Right ventricle myocardium superior (tissue), 1 donor: Measurements from ENCODE around the gene OLFM2. TPM values are rescaled to one million over a fixed set of nuclear protein-coding genes. Genes with fewer than 3 reads are reported as not detected.

Experiments
- ATAC-seq: fragments of 200-7000 bp; cut with Tn5 transposase; one replicate; pipeline ENCODE4 v1.9.1; 2020; ENCODE audit warnings: mild to moderate bottlenecking; ENCODE audit not compliant: poor library complexity
- DNase-seq: peaks from one replicate; pipeline ENCODE4 v3.0.0-alpha.2; 2020
- intact Hi-C: fragments of 100-400 bp; cut with DNase I; formaldehyde crosslinking; loops from one replicate; pipeline ENCODE4 v1.11.2; 2022
- long read RNA-seq: library from polyadenylated mRNA; unstranded; transcript quantifications from one replicate; pipeline ENCODE4 v2.0.0, GENCODE V29; 2021
- total RNA-seq: library from RNA; stranded (reverse); fragmentation: NEBNext Ultra II Directional; extraction: Animal tissue kit (Norgen Biotek cat#: 25700); gene quantifications from one replicate; pipeline ENCODE4 v1.2.1, GENCODE V29; 2021
- donor health status: DM: no; HTN: yes; CAD: no; lungs with severe emphysema.

Gene OLFM2
- 2.2 TPM for total RNA-seq
- long read RNA-seq, transcript OLFM2-201 (6 exons, 2,019 nt): major isoform, 5 of 6 reads
- long read RNA-seq, partial matches to known transcripts: 0 of 6 reads
- long read RNA-seq, other reads (novel, unspliced or antisense): 1 of 6 reads

DNA sequence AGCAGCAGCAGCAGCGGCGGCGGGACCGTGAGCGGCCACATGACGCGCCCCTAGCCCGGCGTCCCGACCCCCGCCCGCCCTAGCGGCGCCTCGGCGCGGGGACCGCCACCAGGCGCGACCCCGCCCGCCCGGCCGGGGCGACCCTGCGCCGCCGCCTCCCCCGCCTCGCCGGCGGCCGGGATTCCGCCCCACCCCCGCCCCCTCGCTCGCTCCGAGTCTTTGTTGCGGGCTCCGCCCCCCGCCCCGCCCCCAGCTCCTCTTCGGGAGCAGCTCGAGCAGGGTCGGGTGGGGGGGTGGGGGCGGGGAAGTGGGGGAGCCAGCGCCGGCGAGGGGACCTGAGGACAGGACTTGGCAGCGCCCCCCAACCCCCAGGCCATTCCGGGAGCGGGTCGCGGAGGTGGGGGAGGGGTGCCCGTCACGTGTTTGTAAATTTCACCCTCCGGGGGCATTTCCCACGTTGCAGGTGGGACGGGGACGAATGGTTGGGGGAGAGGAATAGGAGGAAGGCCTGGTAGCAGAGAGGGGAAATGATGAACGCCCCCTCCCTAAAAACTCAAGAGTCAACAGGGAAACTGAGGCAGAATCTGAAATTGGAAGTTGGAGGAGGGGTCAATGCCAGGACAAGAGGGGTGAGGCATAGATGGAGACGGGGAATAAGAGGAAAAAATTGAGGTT lies at the start of gene OLFM2:
TSS of gene OLFM2 (minus strand) at position 190 of the 675 bp plus-strand sequence. CDS start at position 41, 149 bp downstream.
- ATAC-seq: no peak
- intact Hi-C loops: loop anchor here (10.0 kb wide), 1 partner anchor 448 kb away; the partner anchor contains the start of gene TYK2
- DNase-seq: peak; percentile 53

DNA sequence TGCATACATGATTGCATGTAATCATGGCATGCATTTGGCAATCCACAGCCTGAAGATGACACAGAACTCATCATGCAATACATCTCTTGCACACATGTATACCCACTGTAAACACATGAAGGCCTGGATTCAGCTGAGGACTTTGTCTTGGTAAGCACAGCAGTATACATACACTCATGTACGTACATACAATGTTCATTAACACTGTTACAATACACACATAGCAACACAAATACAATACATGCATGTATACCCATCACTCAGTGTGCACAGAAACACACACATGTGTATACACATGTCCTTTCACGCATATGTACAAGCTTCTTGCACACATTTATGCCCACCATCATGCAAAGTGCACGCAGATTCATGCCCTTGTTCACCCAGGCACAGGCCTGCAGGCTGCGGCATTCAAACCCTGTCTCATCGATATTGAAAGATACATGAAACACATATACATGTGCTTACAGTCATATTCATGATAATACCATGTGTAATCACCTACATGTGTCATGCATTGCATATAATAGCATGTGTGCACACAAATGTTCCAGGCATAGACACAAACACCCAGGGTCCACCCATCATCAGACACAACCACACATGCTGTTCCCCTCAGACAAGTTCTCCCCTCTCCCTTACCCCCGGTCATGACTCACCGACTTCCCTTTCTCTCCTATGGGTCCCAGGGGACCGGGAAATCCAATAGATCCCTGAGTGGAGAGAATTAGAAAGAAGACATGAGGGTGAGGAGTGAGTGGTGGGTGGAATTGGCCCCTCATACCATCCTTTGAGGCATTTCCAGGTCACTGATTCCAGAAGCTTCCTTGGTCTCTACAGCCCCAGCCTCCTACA lies 45.3 kb upstream of the OLFM2 start:
- no peak for DNase-seq
- intact Hi-C loops: no loop called here
- no peak for ATAC-seq

DNA sequence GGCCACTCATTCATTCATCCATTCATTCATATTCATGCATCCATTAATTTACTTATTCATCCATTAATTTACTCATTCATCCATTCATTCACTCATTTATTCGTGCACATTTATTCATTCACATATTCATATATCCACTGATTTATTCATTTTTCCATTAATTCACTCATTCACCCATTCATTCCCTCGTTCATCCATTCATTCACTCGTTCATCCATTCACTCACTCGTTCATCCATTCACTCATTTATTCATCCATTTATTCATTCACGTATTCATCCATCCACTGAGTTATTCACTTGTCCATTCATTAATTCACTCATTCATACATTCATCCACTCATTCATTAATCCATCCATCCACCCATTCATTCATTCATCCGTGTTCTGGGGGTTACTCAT lies 35.8 kb upstream of the OLFM2 start:
- no peak for ATAC-seq

DNA sequence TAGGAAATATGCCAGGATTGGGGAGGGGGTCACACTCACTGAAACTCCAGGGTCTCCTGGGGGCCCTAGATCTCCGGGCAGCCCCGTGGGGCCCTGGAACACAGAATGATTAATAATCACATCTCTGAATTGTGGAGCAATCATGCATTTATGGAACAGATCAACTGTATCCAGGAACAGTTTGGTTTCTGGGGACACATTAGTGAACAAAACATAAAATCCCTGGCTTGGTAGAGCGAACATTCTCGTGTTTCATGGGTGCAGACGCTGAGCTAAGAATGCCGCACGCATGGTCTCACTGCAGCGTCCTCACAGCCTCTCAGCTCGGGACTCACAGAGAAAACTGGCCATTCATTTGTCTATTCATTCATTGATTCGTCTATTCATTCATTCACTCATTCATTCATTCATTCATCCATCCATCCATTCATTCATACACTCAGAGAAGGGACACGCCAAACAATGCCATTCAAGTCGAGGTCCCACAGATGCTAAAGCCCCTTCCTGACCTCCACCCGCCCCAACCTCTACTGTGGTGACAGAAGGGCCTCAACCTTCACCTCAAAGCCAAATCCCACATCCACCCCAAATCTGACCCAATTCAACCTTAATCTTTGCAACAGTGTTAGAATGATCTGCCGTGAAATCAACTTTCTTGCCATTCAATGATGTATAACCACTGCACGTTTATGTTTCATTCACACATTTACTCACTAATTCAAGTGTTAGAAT lies 35.0 kb upstream of the OLFM2 start:
- DNase-seq (no peak), ATAC-seq (no peak)
- intact Hi-C loops: no loop called here

More for the DNA sequence above, 35.8 kb upstream of the OLFM2 start:
- no peak for DNase-seq
- intact Hi-C loops: no loop called here

DNA sequence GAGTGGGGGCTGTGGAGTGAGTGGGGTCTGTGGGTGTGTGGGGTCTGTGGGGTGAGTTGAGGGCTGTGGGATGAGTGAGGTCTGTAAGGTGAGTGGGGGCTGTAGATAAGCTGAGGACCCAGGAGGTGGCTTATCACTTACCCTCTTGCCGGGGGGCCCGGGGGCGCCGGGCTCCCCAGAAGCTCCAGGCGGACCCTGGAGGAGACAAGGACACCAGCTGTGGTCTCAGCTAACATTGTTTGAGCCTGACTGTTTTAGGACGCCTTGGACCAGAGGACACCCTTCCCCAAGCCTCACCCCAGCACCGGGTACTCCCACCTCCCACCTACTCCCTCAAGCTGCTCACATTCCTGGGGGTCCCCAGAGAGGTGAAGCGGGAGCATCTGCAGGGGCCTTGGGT lies 34.2 kb upstream of the OLFM2 start:
- DNase-seq: no peak
- no peak for ATAC-seq
- intact Hi-C loops: no loop called here

DNA sequence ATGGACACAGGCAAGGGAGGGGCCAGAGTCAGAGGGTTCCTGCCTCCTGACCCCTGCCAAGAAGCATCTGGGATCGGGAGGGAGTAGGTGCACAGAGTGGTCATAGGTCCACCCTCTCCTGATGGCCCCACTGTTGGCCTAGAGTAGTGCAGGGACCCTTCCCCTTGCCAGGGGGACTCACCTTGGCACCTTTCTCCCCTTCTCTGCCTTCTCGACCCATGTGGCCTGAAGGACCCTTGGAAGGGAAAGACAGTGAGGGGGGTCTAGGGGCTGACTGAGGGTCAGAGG lies 33.3 kb upstream of the OLFM2 start:
- DNase-seq (no peak), ATAC-seq (no peak)
- intact Hi-C loops: no loop called here

DNA sequence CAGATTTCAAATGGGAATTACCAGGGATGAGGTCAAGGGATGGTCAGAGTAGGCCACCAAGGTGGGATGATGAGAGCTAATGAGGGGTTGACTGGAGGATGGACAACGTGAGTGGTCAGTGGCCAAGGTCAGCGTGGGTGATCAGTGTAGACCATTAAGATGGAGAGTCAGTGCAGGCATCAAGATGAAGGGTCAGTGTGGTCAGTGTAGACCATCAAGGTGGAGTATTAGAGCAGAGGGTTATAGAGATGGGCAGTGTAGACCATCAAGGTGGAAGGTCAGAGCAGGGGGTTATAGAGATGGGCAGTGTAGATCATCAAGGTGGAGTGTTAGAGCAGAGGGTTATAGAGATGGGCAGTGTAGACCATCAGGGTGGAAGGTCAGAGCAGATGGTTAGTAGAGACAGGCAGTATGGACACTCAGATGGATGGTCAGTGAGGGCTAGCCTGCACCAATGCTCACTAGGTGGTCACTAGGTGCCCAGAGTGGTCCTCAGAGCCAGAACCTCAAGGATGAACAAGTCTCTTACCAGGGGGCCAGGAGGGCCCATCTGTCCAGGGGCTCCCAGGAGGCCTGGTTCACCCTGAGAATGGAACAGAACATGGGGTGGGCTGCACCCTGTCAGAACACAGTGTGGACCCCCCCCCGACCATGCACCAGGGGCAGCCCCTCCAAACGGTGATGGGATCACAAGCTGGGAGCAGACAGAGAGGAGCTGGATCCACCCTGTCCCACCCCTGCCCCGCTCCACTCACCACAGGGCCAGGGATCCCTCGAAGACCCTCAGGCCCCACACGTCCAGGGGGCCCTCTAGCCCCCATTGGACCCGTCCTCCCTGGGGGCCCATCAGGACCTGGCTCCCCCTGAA lies 32.7 kb upstream of the OLFM2 start:
- intact Hi-C loops: no loop called here
- ATAC-seq (no peak), DNase-seq (no peak)

DNA sequence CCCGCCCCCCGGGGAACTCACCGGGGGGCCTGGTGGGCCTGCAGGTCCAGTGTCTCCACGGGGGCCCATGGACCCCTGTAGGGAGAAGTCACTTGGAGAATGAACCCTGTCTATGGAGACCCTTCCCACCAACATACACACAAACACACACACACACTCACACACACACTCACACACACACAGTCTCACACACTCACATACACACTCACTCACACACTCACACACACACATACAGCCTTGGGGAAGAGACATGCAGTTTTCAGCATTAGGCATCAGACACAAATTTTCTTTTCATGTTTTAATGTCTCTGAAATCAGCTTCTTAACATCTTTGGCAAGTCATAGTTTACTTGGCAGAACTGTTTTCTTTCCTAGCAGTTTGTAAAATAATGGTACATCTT lies 31.0 kb upstream of the OLFM2 start:
- ATAC-seq (no peak), DNase-seq (no peak)
- intact Hi-C loops: no loop called here

DNA sequence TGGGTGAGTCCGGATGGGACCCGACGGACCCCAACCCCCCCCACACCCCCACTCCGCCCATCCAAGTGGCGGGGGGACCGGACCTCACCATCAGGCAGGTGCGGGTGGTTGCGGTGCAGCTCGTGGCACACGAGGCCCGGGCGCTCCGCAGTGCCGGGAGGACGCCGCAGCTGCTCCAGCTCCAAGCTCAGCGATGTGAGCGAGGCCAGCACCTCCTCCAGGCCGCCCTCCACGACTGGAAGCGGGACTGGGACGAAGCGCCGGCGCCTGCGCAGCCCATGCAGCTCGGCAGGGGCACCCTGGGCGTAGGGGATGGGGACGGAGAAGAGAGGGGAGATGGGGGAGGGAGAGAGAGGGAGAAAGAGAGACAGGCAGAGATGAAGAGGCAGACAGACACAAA lies 30.1 kb upstream of the OLFM2 start:
- intact Hi-C loops: no loop called here
- no peak for ATAC-seq
- no peak for DNase-seq

DNA sequence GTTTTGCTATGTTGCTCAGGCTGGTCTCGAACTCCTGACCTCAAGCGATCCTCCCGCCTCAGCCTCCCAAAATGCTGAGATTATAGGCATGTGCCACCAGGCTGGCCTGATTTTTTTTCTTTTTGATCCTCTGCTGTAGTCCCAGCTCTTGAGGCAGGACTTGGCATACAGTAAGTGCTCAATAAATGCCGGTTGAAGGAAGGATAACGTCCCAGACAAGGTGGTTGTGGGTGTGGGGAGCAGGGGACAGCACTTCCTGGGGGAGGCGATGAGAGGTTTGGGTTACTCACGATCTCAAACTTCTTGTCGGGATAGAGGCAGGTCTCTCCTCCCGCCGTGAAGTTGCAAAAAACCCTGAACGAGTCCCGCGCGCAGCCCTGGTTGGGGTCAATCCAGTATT lies 29.7 kb upstream of the OLFM2 start:
- no peak for DNase-seq
- intact Hi-C loops: no loop called here

DNA sequence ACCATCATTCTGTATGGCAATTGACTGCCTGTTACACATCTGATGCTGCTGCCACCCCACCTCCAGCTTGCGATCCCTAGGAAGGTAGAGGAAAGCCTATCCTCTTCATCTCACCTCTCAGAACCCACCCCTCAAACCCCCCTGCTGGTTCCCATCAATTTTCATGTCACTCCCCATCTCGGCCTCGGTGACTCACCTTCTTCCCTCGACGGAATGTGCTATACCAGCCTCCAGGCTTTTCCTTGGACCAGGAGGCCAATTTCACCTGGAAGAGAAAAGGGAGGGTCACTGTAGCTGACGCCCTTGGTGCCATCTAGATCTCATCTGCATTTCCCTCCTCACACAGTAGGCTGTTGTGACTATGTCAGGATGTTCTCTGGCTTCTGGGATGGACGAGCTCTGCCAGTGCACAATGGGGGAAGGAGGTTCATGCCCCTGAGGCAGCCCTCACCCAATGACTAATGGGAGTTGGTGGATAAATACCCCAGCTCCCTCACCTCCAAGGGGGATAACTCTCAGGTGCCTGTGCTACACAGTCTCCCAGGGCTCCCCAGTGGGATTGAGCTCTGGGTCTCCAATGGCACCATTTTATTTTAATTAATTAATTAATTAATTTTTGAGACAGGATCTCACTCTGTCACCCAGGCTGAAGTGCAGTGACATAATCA lies 26.4 kb upstream of the OLFM2 start:
- intact Hi-C loops: no loop called here
- DNase-seq (no peak), ATAC-seq (no peak)

More for the DNA sequence above, 29.7 kb upstream of the OLFM2 start:
- ATAC-seq: no peak

DNA sequence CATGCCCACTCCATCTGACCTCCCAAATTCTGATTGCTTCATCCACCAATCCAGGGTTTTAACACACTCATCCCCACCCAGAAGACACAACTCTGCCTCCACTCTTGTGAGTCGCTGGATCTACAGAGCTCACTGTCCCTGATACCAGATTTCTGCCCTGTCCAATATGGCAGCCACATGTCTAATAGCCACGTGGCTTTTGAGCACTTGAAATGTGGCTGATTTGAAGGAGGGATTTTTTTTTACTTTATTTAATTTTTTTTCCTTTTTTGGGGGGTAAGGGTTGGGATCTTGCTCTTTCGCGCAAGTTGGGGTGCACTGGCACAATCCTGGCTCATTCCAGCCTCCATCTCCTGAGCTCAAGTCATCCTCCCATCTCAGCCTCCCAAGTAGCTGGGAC lies 24.8 kb upstream of the OLFM2 start:
- DNase-seq: no peak
- ATAC-seq: no peak
- intact Hi-C loops: no loop called here

DNA sequence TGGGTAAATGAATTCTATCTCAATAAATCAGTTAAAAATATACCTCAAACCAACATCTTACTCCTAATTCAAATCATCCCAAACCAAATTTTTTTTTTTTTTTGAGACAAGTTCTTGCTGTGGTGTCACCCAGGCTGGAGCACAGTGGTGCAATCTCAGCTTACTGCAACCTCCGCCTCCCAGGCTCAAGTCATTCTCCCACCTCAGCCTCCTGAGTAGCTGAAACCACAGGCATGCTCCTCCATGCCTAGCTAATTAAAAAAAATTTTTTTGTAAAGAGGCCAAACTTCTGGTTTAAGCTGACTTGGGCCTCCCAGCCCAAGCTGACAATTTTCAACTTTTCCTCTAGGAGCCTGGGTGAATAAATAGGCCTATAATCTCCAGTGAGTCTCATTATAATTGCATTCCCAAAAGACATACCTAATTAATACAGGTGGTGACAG lies 22.1 kb upstream of the OLFM2 start:
- no peak for ATAC-seq
- no peak for DNase-seq
- intact Hi-C loops: no loop called here

DNA sequence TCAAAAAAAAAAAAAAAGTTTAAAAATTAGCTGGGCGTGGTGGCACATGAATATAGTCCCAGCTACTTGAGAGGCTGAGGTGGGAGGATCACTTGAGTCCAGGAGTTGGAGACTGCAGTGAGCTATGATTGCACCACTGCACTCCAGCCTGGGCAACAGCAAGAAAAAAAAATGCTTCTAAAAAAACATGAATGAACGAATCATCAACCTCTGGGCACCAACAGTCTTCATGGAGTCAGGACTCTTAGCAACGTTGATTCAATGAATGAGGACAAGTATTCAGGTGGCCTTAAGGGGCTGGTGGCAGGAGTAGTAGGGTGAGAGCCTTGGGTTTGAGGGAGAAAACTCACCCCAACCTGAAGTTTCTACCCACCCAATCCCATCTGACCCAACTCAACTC lies 20.6 kb upstream of the OLFM2 start:
- no peak for ATAC-seq
- DNase-seq: no peak
- intact Hi-C loops: no loop called here

DNA sequence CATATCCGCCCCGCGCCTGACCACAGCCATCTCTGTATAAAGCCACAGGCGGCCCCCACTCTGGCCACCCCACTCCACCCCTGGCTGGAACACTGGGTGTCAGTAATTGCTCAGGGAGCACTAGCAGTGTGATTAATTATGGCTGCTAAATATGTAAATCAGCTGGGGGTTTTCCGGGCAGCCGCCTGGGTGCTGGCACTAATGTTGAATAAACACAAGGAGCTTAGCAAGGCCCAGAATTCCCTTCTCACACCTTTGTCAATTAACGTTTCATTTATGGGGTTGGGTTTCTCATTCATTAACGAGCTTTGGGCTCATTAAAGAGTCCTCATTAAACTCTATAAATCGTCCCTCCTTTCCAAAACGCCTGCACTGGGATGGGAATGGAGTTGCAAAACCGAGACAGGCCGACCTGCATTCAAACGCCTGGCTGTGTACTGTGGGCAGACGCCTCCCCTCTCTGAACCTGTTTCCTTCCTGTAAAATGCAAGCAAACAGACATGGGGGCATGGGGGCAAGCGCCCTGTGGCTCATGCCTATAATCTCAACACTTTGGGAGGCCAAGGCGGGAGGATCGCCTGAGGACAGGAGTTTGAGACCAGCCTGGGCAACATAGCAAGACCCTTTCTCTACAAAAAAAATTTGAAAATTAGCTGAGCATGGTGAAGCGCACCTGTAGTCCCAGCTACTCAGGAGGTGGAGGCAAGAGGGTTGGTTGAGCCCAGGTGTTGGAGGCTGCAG lies 17.7 kb upstream of the OLFM2 start:
- DNase-seq (no peak), ATAC-seq (no peak)
- intact Hi-C loops: no loop called here

DNA sequence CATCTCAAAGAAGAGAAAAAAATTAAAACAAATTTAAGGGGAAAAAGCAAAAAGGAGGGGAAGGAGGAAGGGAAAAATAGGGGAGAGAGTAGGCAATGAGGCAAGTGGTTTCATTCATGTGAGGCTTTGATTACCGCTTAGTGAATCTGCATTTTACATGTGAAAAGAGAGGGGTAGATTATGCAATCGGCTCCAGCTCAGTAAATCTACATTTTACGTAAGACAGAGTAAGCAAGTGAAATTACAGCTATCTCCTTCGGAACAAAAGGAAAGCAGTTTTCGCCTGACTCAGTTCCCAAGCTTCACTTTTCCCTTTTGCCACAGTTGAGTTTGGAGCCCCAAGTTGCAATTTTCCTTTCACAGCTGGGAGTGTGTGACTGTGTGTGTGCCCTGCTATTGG lies 16.0 kb upstream of the OLFM2 start:
- intact Hi-C loops: no loop called here
- DNase-seq (no peak), ATAC-seq (no peak)

DNA sequence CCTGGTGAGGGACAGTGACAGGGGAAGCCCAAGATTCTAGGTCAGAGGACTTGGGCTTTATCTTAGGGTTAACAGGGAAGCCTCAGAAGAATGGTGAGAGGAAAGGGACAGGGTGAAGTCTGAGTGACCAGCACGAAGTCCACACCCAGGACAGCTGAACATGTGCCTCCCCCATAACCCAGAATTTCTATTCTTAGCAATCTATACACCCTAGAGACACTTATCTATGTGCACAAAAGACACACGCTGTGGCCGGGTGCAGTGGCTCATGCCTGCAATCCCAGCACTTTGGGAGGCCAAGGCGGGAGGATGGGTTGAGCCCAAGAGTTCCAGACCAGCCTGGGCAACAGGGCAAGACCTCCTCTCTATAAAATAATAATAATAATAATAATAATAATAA lies 11.1 kb upstream of the OLFM2 start:
- no peak for DNase-seq
- intact Hi-C loops: no loop called here
- no peak for ATAC-seq
